Tibial nerve (tissue), 4 donors: ENCODE measurements around the gene RICTOR.

Experiments
- CTCF ChIP-seq, 5 experiments: fragments of 200-600 bp in 3 of 5; fragments of 450-650 bp in 2 of 5; sonication (generic) in 3 of 5; IDR thresholded peaks; one replicate each; pipeline ENCODE4 v1.5.1; 2016 to 2019; ENCODE audit warnings: antibody characterized with exemption in 5 of 5, mild to moderate bottlenecking in 3 of 5, moderate library complexity in 2 of 5
- EP300 ChIP-seq, 2 donors: sonication (generic); formaldehyde crosslinking; IDR thresholded peaks; one replicate each; pipeline ENCODE4 v1.6.1; 2017; ENCODE audit warnings: antibody characterized with exemption in 2 of 2, mild to moderate bottlenecking in 1 of 2
- POLR2A ChIP-seq, 2 donors: fragments of 450-650 bp; IDR thresholded peaks; one replicate each; pipeline ENCODE4 v1.6.1; 2017; ENCODE audit warnings: antibody characterized with exemption in 2 of 2, mild to moderate bottlenecking in 2 of 2, moderate library complexity in 2 of 2

GRCh38 chr5:38978036-38978435 lies 96.2 kb downstream of the RICTOR start:
- TF ChIP-seq CTCF (IDR thresholded peaks at IDR 0.05): no peak
- TF ChIP-seq POLR2A (IDR thresholded peaks at IDR 0.05): no peak
- TF ChIP-seq EP300 (IDR thresholded peaks at IDR 0.05): no peak
